VCaP (cell line): ENCODE results near the gene LRCH1.

Source experiments
- H3K27ac ChIP-seq: fragments of 450-650 bp; 2 replicates; pipeline ENCODE4 v1.5.1; 2017
- CTCF ChIP-seq: fragments of 450-650 bp; conservative IDR thresholded peaks from 2 replicates; pipeline ENCODE4 v1.5.1; 2017; ENCODE audit warnings: mild to moderate bottlenecking, moderate library complexity

Gene LRCH1

GRCh38 chr13:46595885-46596275 lies 42.9 kb downstream of the LRCH1 start:
- H3K27ac ChIP-seq: peak overlapping the region; percentile 75

GRCh38 chr13:46596466-46596865 lies 43.5 kb downstream of the LRCH1 start:
- peak overlapping the region; percentile 75 for H3K27ac ChIP-seq
- no peak for TF ChIP-seq CTCF

More at GRCh38 chr13:46595885-46596275, 42.9 kb downstream of the LRCH1 start:
- no peak for TF ChIP-seq CTCF

- TF ChIP-seq CTCF: no peak
- H3K27ac ChIP-seq: peak overlapping the region; percentile 75
Measured at GRCh38 chr13:46598140-46598819, 45.3 kb downstream of the LRCH1 start.

GRCh38 chr13:46598820-46599180 lies 45.8 kb downstream of the LRCH1 start:
- no peak for TF ChIP-seq CTCF
- H3K27ac ChIP-seq: no peak overlapping the region; the same call in 1 of the 2 replicates

- TF ChIP-seq CTCF: no peak
- H3K27ac ChIP-seq: peak overlapping the region; percentile 57
Measured at GRCh38 chr13:46600943-46601311, 48.0 kb downstream of the LRCH1 start.

- no peak for TF ChIP-seq CTCF
- peak overlapping the region; percentile 88; the same call in 1 of the 2 replicates for H3K27ac ChIP-seq
Measured at GRCh38 chr13:46602531-46602930, 49.6 kb downstream of the LRCH1 start.

GRCh38 chr13:46603165-46603603 lies 50.2 kb downstream of the LRCH1 start:
- H3K27ac ChIP-seq: peak overlapping the region; percentile 88
- TF ChIP-seq CTCF: peak; percentile 45
